ENCODE data around the gene TUBB1.

TUBB1 gene

DNA sequence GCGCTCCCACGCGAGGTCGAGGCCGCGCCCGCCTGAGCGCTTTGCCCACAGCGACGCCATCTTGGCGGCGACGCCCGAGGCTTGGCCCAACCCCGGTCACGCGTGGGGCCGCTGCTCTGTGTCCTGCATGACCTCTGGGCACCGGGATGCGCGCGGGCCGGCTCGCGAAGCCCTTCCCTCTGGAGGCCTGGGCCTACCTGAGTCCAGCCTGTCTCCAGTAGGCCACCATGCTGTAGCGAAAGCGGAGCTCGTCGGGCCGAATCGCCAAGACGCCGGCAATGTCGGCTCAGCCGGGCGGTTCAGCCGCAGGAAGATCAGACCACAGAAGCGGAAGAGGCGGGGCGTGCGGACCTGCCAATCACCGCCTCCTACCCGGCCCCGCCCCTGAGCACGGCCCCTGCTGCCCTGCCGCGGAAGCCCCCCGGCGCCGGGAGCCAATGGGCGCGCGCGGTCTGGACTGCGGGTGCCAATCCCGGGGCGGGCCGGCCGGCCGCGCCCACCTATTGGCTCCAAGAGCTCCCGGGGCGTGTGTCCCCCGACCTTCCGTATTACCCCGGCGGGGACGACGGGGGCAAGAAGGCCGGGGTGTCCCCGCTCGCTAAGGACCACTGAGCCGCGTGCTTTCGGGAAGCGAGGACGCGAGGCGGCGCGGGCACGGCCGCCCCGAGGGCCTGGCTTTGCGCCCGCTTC, 12.9 kb downstream of the TUBB1 start, which contains the start of gene ATP5F1E (continued):
- TF ChIP-seq, protein P1, sequence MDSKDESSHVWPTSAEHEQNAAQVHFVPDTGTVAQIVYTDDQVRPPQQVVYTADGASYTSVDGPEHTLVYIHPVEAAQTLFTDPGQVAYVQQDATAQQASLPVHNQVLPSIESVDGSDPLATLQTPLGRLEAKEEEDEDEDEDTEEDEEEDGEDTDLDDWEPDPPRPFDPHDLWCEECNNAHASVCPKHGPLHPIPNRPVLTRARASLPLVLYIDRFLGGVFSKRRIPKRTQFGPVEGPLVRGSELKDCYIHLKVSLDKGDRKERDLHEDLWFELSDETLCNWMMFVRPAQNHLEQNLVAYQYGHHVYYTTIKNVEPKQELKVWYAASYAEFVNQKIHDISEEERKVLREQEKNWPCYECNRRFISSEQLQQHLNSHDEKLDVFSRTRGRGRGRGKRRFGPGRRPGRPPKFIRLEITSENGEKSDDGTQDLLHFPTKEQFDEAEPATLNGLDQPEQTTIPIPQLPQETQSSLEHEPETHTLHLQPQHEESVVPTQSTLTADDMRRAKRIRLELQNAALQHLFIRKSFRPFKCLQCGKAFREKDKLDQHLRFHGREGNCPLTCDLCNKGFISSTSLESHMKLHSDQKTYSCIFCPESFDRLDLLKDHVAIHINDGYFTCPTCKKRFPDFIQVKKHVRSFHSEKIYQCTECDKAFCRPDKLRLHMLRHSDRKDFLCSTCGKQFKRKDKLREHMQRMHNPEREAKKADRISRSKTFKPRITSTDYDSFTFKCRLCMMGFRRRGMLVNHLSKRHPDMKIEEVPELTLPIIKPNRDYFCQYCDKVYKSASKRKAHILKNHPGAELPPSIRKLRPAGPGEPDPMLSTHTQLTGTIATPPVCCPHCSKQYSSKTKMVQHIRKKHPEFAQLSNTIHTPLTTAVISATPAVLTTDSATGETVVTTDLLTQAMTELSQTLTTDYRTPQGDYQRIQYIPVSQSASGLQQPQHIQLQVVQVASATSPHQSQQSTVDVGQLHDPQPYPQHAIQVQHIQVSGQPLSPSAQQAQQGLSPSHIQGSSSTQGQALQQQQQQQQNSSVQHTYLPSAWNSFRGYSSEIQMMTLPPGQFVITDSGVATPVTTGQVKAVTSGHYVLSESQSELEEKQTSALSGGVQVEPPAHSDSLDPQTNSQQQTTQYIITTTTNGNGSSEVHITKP (tag by site-specific recombination; IDR thresholded peaks at IDR 0.05) = peak; percentile 95
- TF ChIP-seq, protein P2, sequence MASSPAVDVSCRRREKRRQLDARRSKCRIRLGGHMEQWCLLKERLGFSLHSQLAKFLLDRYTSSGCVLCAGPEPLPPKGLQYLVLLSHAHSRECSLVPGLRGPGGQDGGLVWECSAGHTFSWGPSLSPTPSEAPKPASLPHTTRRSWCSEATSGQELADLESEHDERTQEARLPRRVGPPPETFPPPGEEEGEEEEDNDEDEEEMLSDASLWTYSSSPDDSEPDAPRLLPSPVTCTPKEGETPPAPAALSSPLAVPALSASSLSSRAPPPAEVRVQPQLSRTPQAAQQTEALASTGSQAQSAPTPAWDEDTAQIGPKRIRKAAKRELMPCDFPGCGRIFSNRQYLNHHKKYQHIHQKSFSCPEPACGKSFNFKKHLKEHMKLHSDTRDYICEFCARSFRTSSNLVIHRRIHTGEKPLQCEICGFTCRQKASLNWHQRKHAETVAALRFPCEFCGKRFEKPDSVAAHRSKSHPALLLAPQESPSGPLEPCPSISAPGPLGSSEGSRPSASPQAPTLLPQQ (tag by site-specific recombination; IDR thresholded peaks at IDR 0.05) = 0 out of 2 replicates have a peak, but pooled peaks have one; percentile 43
- peak; percentile 98 for TF ChIP-seq KLF10 (tag by site-specific recombination; IDR thresholded peaks at IDR 0.05)
- no peak for TF ChIP-seq ZNF324 (tag by site-specific recombination; IDR thresholded peaks at IDR 0.05)
- peak; percentile 75; the same call in 1 of the 2 replicates for TF ChIP-seq GLIS2 (tag by site-specific recombination; IDR thresholded peaks at IDR 0.05)
- 0 out of 2 replicates have a peak, but pooled peaks have one; percentile 44 for TF ChIP-seq ZIC2 (tag by site-specific recombination; IDR thresholded peaks at IDR 0.05)
- TF ChIP-seq, protein P3, sequence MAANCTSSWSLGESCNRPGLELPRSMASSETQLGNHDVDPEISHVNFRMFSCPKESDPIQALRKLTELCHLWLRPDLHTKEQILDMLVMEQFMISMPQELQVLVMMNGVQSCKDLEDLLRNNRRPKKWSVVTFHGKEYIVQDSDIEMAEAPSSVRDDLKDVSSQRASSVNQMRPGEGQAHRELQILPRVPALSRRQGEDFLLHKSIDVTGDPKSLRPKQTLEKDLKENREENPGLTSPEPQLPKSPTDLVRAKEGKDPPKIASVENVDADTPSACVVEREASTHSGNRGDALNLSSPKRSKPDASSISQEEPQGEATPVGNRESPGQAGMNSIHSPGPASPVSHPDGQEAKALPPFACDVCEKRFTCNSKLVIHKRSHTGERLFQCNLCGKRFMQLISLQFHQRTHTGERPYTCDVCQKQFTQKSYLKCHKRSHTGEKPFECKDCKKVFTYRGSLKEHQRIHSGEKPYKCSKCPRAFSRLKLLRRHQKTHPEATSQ (tag by site-specific recombination; IDR thresholded peaks at IDR 0.05) = peak; percentile 65; the same call in 1 of the 2 replicates
- peak; percentile 27; the same call in 1 of the 2 replicates for TF ChIP-seq ZNF610 (tag by site-specific recombination; IDR thresholded peaks at IDR 0.05; ENCODE audit: borderline replicate concordance)
- 0 out of 2 replicates have a peak, but pooled peaks have one; percentile 43 for TF ChIP-seq ZNF660 (tag by site-specific recombination; IDR thresholded peaks at IDR 0.05)
- TF ChIP-seq ZFP37 (tag by site-specific recombination; IDR thresholded peaks at IDR 0.05) = peak; percentile 88
- TF ChIP-seq, protein P4, sequence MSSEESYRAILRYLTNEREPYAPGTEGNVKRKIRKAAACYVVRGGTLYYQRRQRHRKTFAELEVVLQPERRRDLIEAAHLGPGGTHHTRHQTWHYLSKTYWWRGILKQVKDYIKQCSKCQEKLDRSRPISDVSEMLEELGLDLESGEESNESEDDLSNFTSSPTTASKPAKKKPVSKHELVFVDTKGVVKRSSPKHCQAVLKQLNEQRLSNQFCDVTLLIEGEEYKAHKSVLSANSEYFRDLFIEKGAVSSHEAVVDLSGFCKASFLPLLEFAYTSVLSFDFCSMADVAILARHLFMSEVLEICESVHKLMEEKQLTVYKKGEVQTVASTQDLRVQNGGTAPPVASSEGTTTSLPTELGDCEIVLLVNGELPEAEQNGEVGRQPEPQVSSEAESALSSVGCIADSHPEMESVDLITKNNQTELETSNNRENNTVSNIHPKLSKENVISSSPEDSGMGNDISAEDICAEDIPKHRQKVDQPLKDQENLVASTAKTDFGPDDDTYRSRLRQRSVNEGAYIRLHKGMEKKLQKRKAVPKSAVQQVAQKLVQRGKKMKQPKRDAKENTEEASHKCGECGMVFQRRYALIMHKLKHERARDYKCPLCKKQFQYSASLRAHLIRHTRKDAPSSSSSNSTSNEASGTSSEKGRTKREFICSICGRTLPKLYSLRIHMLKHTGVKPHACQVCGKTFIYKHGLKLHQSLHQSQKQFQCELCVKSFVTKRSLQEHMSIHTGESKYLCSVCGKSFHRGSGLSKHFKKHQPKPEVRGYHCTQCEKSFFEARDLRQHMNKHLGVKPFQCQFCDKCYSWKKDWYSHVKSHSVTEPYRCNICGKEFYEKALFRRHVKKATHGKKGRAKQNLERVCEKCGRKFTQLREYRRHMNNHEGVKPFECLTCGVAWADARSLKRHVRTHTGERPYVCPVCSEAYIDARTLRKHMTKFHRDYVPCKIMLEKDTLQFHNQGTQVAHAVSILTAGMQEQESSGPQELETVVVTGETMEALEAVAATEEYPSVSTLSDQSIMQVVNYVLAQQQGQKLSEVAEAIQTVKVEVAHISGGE (tag by site-specific recombination; conservative IDR thresholded peaks at IDR 0.05; ENCODE audit: low read depth) = peak; percentile 80
- TF ChIP-seq, protein P5, sequence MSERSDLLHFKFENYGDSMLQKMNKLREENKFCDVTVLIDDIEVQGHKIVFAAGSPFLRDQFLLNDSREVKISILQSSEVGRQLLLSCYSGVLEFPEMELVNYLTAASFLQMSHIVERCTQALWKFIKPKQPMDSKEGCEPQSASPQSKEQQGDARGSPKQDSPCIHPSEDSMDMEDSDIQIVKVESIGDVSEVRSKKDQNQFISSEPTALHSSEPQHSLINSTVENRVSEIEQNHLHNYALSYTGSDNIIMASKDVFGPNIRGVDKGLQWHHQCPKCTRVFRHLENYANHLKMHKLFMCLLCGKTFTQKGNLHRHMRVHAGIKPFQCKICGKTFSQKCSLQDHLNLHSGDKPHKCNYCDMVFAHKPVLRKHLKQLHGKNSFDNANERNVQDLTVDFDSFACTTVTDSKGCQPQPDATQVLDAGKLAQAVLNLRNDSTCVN (tag by site-specific recombination; optimal IDR thresholded peaks at IDR 0.05) = peak; percentile 95
- TF ChIP-seq, protein P6, sequence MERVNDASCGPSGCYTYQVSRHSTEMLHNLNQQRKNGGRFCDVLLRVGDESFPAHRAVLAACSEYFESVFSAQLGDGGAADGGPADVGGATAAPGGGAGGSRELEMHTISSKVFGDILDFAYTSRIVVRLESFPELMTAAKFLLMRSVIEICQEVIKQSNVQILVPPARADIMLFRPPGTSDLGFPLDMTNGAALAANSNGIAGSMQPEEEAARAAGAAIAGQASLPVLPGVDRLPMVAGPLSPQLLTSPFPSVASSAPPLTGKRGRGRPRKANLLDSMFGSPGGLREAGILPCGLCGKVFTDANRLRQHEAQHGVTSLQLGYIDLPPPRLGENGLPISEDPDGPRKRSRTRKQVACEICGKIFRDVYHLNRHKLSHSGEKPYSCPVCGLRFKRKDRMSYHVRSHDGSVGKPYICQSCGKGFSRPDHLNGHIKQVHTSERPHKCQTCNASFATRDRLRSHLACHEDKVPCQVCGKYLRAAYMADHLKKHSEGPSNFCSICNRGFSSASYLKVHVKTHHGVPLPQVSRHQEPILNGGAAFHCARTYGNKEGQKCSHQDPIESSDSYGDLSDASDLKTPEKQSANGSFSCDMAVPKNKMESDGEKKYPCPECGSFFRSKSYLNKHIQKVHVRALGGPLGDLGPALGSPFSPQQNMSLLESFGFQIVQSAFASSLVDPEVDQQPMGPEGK (tag by site-specific recombination; IDR thresholded peaks at IDR 0.05) = peak; percentile 90
- no peak for TF ChIP-seq ZNF404 (tag by site-specific recombination; IDR thresholded peaks at IDR 0.05)
- TF ChIP-seq ZBTB7A (tag by site-specific recombination; IDR thresholded peaks at IDR 0.05; ENCODE audit: low read depth) = no peak
- peak; percentile 93; the same call in 1 of the 2 replicates for TF ChIP-seq ZNF785 (tag by site-specific recombination; IDR thresholded peaks at IDR 0.05)
- TF ChIP-seq, protein P7, sequence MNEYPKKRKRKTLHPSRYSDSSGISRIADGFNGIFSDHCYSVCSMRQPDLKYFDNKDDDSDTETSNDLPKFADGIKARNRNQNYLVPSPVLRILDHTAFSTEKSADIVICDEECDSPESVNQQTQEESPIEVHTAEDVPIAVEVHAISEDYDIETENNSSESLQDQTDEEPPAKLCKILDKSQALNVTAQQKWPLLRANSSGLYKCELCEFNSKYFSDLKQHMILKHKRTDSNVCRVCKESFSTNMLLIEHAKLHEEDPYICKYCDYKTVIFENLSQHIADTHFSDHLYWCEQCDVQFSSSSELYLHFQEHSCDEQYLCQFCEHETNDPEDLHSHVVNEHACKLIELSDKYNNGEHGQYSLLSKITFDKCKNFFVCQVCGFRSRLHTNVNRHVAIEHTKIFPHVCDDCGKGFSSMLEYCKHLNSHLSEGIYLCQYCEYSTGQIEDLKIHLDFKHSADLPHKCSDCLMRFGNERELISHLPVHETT (tag by site-specific recombination; IDR thresholded peaks at IDR 0.05) = no peak
- no peak for TF ChIP-seq ZFP41 (tag by site-specific recombination; IDR thresholded peaks at IDR 0.05; ENCODE audit: borderline replicate concordance)
- peak; percentile 21; the same call in 1 of the 2 replicates for TF ChIP-seq ZNF394 (tag by site-specific recombination; IDR thresholded peaks at IDR 0.05; ENCODE audit: borderline replicate concordance)
- TF ChIP-seq ZNF510 (tag by site-specific recombination; IDR thresholded peaks at IDR 0.05; ENCODE audit: insufficient replicate concordance) = no peak
- TF ChIP-seq, protein P8, sequence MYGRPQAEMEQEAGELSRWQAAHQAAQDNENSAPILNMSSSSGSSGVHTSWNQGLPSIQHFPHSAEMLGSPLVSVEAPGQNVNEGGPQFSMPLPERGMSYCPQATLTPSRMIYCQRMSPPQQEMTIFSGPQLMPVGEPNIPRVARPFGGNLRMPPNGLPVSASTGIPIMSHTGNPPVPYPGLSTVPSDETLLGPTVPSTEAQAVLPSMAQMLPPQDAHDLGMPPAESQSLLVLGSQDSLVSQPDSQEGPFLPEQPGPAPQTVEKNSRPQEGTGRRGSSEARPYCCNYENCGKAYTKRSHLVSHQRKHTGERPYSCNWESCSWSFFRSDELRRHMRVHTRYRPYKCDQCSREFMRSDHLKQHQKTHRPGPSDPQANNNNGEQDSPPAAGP (tag by site-specific recombination; IDR thresholded peaks at IDR 0.05) = peak; percentile 17; the same call in 1 of the 2 replicates
- TF ChIP-seq ZNF747 (tag by site-specific recombination; IDR thresholded peaks at IDR 0.05) = no peak
